Measurements from ENCODE around the gene EVA1C. TPM values are rescaled to one million over a fixed set of nuclear protein-coding genes. Genes with fewer than 3 reads are reported as not detected.

EVA1C gene
- total RNA-seq, 1 experiment from 2014 or later: 0.98 TPM

DNA sequence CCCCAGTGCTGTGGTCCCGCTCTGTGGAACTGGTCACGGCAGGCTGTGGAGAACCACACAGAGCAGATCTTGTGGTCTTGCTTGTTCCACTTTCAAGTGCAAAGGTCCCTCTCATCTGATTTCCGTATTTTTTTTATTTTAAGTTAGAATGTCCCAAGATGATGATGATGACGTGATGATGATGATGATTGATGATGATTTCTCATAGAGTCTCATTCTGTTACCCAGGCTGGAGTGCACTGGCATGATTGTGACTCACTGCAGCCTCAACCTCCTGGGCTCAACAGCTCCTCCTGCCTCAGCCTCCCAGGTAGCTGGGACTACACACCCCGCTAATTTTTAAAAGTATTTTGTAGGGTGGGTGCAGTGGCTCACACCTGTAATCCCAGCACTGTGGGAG lies 12.2 kb downstream of the EVA1C start:
- WGBS (ENCODE audit: extremely low coverage, insufficient read length, low lambda C conversion rate): no CpG with 5 or more reads among the region's 5 CpGs
- no peak overlapping the region for H3K4ac ChIP-seq (ENCODE audit: low read depth, low read length)
- H3K18ac ChIP-seq (ENCODE audit: insufficient read length, low read depth, low read length): no peak overlapping the region
- Mint-ChIP-seq H3K4me3 (no peak overlapping the region), H3K27me3 (ENCODE audit: low read depth) (peaks cover 4% of the 10 kb centered on the region), H3K4me1 (peaks cover 10 to 13% of the 10 kb centered on the region in 2 experiments), H3K9me3 (peaks cover 12 to 13% of the 10 kb centered on the region in 2 experiments), H3K36me3 (ENCODE audit: insufficient read depth in 1 of 3, low read depth in 3 of 3) (peaks cover 6 to 11% (median 7%) of the 10 kb centered on the region in 3 experiments), H3K27ac (no peak overlapping the region)
- no peaks in the 10 kb centered on the region for H4K20me1 ChIP-seq (ENCODE audit: control insufficient read depth, insufficient read depth, insufficient read length)
- no peak overlapping the region for H4K8ac ChIP-seq (replicated peaks; ENCODE audit: insufficient read length, low read depth, low read length)
- no peak overlapping the region for H3K9ac ChIP-seq (ENCODE audit: extremely low read depth, insufficient read length, low read length)
- H3T11ph ChIP-seq (ENCODE audit: low read length): no peak overlapping the region
- no peak overlapping the region for H2AK5ac ChIP-seq (ENCODE audit: insufficient read length, low read length)
- H2BK120ac ChIP-seq (ENCODE audit: low read depth, low read length, poor library complexity, severe bottlenecking): no peak overlapping the region
- no peak overlapping the region for H2BK12ac ChIP-seq (ENCODE audit: insufficient read length, low read depth, low read length)
- H3K27ac ChIP-seq (ENCODE audit: insufficient read length, low read depth, low read length): no peak overlapping the region
- no peaks in the 10 kb centered on the region for H3K9me3 ChIP-seq (ENCODE audit: control insufficient read depth, low read depth, low read length)
- no peak overlapping the region for H2AFZ ChIP-seq (ENCODE audit: low read length)
- H3K14ac ChIP-seq (ENCODE audit: insufficient read depth, low read length): no peak overlapping the region
- H3K79me1 ChIP-seq (ENCODE audit: insufficient read depth, low read depth, low read length, poor library complexity, severe bottlenecking): no peaks in the 10 kb centered on the region
- H3K27me3 ChIP-seq (ENCODE audit: insufficient read depth, low read length): no peaks in the 10 kb centered on the region
- no peak overlapping the region for H4K5ac ChIP-seq (ENCODE audit: insufficient read length, low read depth, low read length)
- no peak overlapping the region for H4K91ac ChIP-seq (ENCODE audit: insufficient read length, low read depth, low read length)
- H3K4me1 ChIP-seq (ENCODE audit: insufficient read depth, low read length): peaks cover 6% of the 10 kb centered on the region; the same call in 1 of the 2 replicates
- no peak overlapping the region for H3K56ac ChIP-seq (ENCODE audit: insufficient read length, low read depth, low read length)
- H3K79me2 ChIP-seq (ENCODE audit: insufficient read depth, low read length): no peaks in the 10 kb centered on the region
- H2BK20ac ChIP-seq (ENCODE audit: low read depth, low read length, poor library complexity, severe bottlenecking): no peak overlapping the region
- no peaks in the 10 kb centered on the region for H3K23me2 ChIP-seq (ENCODE audit: insufficient read length, low read depth, low read length, poor library complexity, severe bottlenecking)
- no peak overlapping the region for H2BK15ac ChIP-seq (ENCODE audit: low read depth, low read length)
- no peak for DNase-seq
- H2BK5ac ChIP-seq (ENCODE audit: insufficient read length, low read length): no peak overlapping the region
- H3K23ac ChIP-seq (ENCODE audit: insufficient read length, low read depth, low read length): no peak overlapping the region
- no peak overlapping the region for H3K4me2 ChIP-seq (ENCODE audit: insufficient read depth, insufficient read length, low read length)
- no peak for TF ChIP-seq CTCF (conservative IDR thresholded peaks at IDR 0.05)
